Measurements from ENCODE around the gene EXD3. TPM values are rescaled to one million over a fixed set of nuclear protein-coding genes. Genes with fewer than 3 reads are reported as not detected.

The EXD3 gene
- total and polyA plus RNA-seq, 9 of the 15 experiments (the other 6 are each of a cell fraction or from before 2014, with no cell fraction given) = 0.29 to 12.5 (median 3.9) TPM

DNA sequence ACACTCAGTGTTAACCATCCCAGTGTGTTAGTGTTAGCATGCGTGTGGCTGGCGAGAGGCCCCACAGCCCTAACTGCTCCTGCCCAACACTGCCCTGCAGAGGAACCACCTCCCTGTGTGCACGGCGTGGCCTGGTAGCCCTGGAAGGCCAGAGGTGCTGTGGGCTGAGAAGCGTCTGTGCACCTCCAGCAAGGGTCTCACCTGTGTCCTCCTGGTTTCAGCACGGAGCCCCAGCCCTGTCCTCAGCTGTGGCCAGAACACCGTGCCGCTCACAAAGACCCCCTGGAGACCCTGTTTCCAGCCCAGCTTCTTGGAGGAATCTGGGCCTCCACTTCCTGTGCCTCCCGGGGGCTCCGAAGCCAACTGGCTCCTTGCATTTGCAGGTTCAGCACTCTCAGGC is 64.8 kb downstream of the EXD3 start:
- Histone ChIP-seq H3K79me2 (ENCODE audit: control insufficient read depth, insufficient read depth, low read length) (no peaks in the 10 kb centered on the region), H4K20me1 (replicated peaks; ENCODE audit: control insufficient read depth, insufficient read depth, low read length) (no peaks in the 10 kb centered on the region), H3K27ac (ENCODE audit: extremely low read depth, low read depth, low read length) (no peak overlapping the region), H3K36me3 (ENCODE audit: control insufficient read depth, insufficient read depth, low read length) (no peaks in the 10 kb centered on the region), H3K9me1 (ENCODE audit: control insufficient read depth, insufficient read depth, low read length) (no peaks in the 10 kb centered on the region), H2AFZ (ENCODE audit: low read depth, low read length) (no peak overlapping the region), H3K4me2 (ENCODE audit: insufficient read depth, low read length) (no peak overlapping the region), H3K4me3 (no peak overlapping the region), H3K4me1 (replicated peaks in 1 of 2; ENCODE audit: control insufficient read depth in 2 of 2, insufficient read depth in 2 of 2, low read length in 2 of 2) (peaks cover 0 to 13% of the 10 kb centered on the region in 2 experiments; a peak in 1 of 5 replicates), H3K9me3 (replicated peaks; ENCODE audit: control insufficient read depth, insufficient read depth, low read depth, low read length) (peaks cover 9% of the 10 kb centered on the region), H3K9ac (ENCODE audit: insufficient read depth in 1 of 2, low read depth in 2 of 2, low read length in 2 of 2) (0 out of 4 replicates have a peak overlapping the region, but pooled peaks of 1 of the 2 experiments have one; percentile 13), H3K27me3 (ENCODE audit: control insufficient read depth in 2 of 2, insufficient read depth in 2 of 2, low read length in 2 of 2) (peaks cover 0 to 9% of the 10 kb centered on the region in 2 experiments; a peak in 1 of 5 replicates)
- POLR2A ChIA-PET = no interaction called here
- WGBS (ENCODE audit: insufficient coverage, low coverage, missing lambda C conversion rate) = 5% methylated on average over 10 of the region's 10 CpGs
- DNase-seq (ENCODE audit: extremely low read depth in 1 of 4, low spot score in 3 of 4) (no peak), FAIRE-seq (no peak), ATAC-seq (no peak)
- TF ChIP-seq TOE1 (IDR thresholded peaks at IDR 0.05; ENCODE audit: borderline replicate concordance) (no peak), TOE1 (CRISPR knock-in tag; IDR thresholded peaks at IDR 0.05; ENCODE audit: borderline replicate concordance, low read depth) (no peak), ZFP30 (CRISPR knock-in tag; IDR thresholded peaks at IDR 0.05; ENCODE audit: borderline replicate concordance) (no peak), BRCA1 (IDR thresholded peaks at IDR 0.05) (no peak), BRCA1 (CRISPR knock-in tag; IDR thresholded peaks at IDR 0.05) (no peak), RAD51 (IDR thresholded peaks at IDR 0.05; ENCODE audit: borderline replicate concordance, low read depth) (no peak), BACH1 (tag; IDR thresholded peaks at IDR 0.05) (no peak), PCBP1 (IDR thresholded peaks at IDR 0.05; ENCODE audit: low read depth, low read length, poor library complexity, severe bottlenecking) (no peak), PHB2 (IDR thresholded peaks at IDR 0.05; ENCODE audit: low read depth) (no peak), SRSF3 (IDR thresholded peaks at IDR 0.05; ENCODE audit: insufficient read depth, low read length) (no peak)
- TF ChIP-seq, protein P1, sequence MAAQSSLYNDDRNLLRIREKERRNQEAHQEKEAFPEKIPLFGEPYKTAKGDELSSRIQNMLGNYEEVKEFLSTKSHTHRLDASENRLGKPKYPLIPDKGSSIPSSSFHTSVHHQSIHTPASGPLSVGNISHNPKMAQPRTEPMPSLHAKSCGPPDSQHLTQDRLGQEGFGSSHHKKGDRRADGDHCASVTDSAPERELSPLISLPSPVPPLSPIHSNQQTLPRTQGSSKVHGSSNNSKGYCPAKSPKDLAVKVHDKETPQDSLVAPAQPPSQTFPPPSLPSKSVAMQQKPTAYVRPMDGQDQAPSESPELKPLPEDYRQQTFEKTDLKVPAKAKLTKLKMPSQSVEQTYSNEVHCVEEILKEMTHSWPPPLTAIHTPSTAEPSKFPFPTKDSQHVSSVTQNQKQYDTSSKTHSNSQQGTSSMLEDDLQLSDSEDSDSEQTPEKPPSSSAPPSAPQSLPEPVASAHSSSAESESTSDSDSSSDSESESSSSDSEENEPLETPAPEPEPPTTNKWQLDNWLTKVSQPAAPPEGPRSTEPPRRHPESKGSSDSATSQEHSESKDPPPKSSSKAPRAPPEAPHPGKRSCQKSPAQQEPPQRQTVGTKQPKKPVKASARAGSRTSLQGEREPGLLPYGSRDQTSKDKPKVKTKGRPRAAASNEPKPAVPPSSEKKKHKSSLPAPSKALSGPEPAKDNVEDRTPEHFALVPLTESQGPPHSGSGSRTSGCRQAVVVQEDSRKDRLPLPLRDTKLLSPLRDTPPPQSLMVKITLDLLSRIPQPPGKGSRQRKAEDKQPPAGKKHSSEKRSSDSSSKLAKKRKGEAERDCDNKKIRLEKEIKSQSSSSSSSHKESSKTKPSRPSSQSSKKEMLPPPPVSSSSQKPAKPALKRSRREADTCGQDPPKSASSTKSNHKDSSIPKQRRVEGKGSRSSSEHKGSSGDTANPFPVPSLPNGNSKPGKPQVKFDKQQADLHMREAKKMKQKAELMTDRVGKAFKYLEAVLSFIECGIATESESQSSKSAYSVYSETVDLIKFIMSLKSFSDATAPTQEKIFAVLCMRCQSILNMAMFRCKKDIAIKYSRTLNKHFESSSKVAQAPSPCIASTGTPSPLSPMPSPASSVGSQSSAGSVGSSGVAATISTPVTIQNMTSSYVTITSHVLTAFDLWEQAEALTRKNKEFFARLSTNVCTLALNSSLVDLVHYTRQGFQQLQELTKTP (IDR thresholded peaks at IDR 0.05; ENCODE audit: low read depth in 1 of 2, partially characterized antibody in 2 of 2) = no peak
- TF ChIP-seq, protein P2, sequence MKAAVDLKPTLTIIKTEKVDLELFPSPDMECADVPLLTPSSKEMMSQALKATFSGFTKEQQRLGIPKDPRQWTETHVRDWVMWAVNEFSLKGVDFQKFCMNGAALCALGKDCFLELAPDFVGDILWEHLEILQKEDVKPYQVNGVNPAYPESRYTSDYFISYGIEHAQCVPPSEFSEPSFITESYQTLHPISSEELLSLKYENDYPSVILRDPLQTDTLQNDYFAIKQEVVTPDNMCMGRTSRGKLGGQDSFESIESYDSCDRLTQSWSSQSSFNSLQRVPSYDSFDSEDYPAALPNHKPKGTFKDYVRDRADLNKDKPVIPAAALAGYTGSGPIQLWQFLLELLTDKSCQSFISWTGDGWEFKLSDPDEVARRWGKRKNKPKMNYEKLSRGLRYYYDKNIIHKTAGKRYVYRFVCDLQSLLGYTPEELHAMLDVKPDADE (conservative IDR thresholded peaks at IDR 0.05; ENCODE audit: control insufficient read depth, low read depth, low read length) = no peak
- in situ Hi-C loops (cut with MboI) = no loop called here
- CTCF ChIA-PET (ENCODE audit: low intra/inter-chr PET ratio) = no interaction called here
- no TSS peak for BruUV-seq (replicated peaks)
- intact Hi-C loops (cut with micrococcal nuclease) = no loop called here
